Stimulated activated CD8-positive, alpha-beta memory T cell treated with anti-CD3 and anti-CD28 coated beads, Interleukin-7, amount 100 ng/mL, for 1 hour (primary cell): Measurements from ENCODE around the gene CGB3.
"Not testable (repeated sequence)": the region's sequence is repeated elsewhere in the genome, so short reads cannot be mapped to it uniquely, and the experiment has no call there.

Source experiments
- DNase-seq, 2 donors: peaks; one replicate each; pipeline ENCODE4 v3.0.0-alpha.2; 2020; ENCODE audit warnings: low read depth in 2 of 2

Gene CGB3

GRCh38 chr19:49042666-49043065 is 18.5 kb upstream of the CGB3 start:
- DNase-seq, result not testable (repeated sequence)

- no peak for DNase-seq
Measured at GRCh38 chr19:49042177-49042576, 18.0 kb upstream of the CGB3 start.

GRCh38 chr19:49039736-49040135 is 15.6 kb upstream of the CGB3 start:
- DNase-seq, result not testable (repeated sequence)

GRCh38 chr19:49038557-49039276 is 14.6 kb upstream of the CGB3 start:
- not testable (repeated sequence) for DNase-seq

GRCh38 chr19:49038111-49038510 is 14.0 kb upstream of the CGB3 start:
- not testable (repeated sequence) for DNase-seq

- not testable (repeated sequence) for DNase-seq
Measured at GRCh38 chr19:49036815-49037214, 12.7 kb upstream of the CGB3 start, which contains the start of gene CGB1. CGB1 (minus strand) TSS chr19:49036895; CDS start chr19:49036711, 184 bp downstream.

- peak in 1 of 2 donors; percentile 25 for DNase-seq
Measured at GRCh38 chr19:49031642-49032301, 7.6 kb upstream of the CGB3 start, which contains the start of gene CGB2. CGB2 (plus strand) TSS chr19:49031890; CDS start chr19:49032096, 206 bp downstream.

GRCh38 chr19:49030323-49030722 is 6.2 kb upstream of the CGB3 start:
- not testable (repeated sequence) for DNase-seq

- not testable (repeated sequence) for DNase-seq
Measured at GRCh38 chr19:49029749-49030148, 5.6 kb upstream of the CGB3 start.

- DNase-seq, result not testable (repeated sequence)
Measured at GRCh38 chr19:49028686-49029085, 4.6 kb upstream of the CGB3 start.

GRCh38 chr19:49025599-49025998 is 1.5 kb upstream of the CGB3 start:
- DNase-seq, result not testable (repeated sequence)

- not testable (repeated sequence) for DNase-seq
Measured at GRCh38 chr19:49025088-49025487, 955 bp upstream of the CGB3 start.

GRCh38 chr19:49022116-49022515 is 2.0 kb downstream of the CGB3 start:
- DNase-seq, result no peak

GRCh38 chr19:49020931-49021895 is 2.9 kb downstream of the CGB3 start:
- DNase-seq, result no peak

GRCh38 chr19:49020342-49020741 is 3.8 kb downstream of the CGB3 start:
- DNase-seq, result no peak

GRCh38 chr19:49019242-49019932 is 4.7 kb downstream of the CGB3 start:
- peak; percentile 27 to 50 for DNase-seq

- DNase-seq, result not testable (repeated sequence)
Measured at GRCh38 chr19:49018388-49019241, 5.5 kb downstream of the CGB3 start.

- DNase-seq, result peak; percentile 42 to 43
Measured at GRCh38 chr19:49017666-49018351, 6.3 kb downstream of the CGB3 start.

- DNase-seq, result no peak
Measured at GRCh38 chr19:49017041-49017665, 7.0 kb downstream of the CGB3 start, which contains the start of gene LHB. LHB (minus strand) TSS chr19:49017091; CDS start chr19:49017081, 10 bp downstream.
